ENCODE data around the gene LRP1. TPM values are rescaled to one million over a fixed set of nuclear protein-coding genes. Genes with fewer than 3 reads are reported as not detected.

LRP1 gene
- total and polyA plus RNA-seq, 2 of the 13 experiments (the other 11 are each of a cell fraction or from before 2014, with no cell fraction given), result 14.7 to 30.8 TPM

- no peak for TF ChIP-seq ZNF3 (CRISPR knock-in tag; IDR thresholded peaks at IDR 0.05)
- no peak for TF ChIP-seq FOSL2 (CRISPR knock-in tag; IDR thresholded peaks at IDR 0.05)
- no peak for TF ChIP-seq HHEX (CRISPR knock-in tag; IDR thresholded peaks at IDR 0.05)
- no peak for TF ChIP-seq ZNF558 (CRISPR knock-in tag; IDR thresholded peaks at IDR 0.05; ENCODE audit: borderline replicate concordance)
- TF ChIP-seq, protein P1, sequence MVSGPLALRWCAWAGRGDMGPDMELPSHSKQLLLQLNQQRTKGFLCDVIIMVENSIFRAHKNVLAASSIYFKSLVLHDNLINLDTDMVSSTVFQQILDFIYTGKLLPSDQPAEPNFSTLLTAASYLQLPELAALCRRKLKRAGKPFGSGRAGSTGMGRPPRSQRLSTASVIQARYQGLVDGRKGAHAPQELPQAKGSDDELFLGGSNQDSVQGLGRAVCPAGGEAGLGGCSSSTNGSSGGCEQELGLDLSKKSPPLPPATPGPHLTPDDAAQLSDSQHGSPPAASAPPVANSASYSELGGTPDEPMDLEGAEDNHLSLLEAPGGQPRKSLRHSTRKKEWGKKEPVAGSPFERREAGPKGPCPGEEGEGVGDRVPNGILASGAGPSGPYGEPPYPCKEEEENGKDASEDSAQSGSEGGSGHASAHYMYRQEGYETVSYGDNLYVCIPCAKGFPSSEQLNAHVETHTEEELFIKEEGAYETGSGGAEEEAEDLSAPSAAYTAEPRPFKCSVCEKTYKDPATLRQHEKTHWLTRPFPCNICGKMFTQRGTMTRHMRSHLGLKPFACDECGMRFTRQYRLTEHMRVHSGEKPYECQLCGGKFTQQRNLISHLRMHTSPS (CRISPR knock-in tag; IDR thresholded peaks at IDR 0.05; ENCODE audit: low read depth), result peak; percentile 59
- TF ChIP-seq SIN3A (IDR thresholded peaks at IDR 0.05; ENCODE audit: borderline replicate concordance, low read depth, low read length), result no peak
- TF ChIP-seq ZNF580 (CRISPR knock-in tag; IDR thresholded peaks at IDR 0.05; ENCODE audit: borderline replicate concordance, low read depth), result peak; percentile 12; the same call in 1 of the 2 replicates
- TF ChIP-seq, protein P2, sequence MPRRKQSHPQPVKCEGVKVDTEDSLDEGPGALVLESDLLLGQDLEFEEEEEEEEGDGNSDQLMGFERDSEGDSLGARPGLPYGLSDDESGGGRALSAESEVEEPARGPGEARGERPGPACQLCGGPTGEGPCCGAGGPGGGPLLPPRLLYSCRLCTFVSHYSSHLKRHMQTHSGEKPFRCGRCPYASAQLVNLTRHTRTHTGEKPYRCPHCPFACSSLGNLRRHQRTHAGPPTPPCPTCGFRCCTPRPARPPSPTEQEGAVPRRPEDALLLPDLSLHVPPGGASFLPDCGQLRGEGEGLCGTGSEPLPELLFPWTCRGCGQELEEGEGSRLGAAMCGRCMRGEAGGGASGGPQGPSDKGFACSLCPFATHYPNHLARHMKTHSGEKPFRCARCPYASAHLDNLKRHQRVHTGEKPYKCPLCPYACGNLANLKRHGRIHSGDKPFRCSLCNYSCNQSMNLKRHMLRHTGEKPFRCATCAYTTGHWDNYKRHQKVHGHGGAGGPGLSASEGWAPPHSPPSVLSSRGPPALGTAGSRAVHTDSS (CRISPR knock-in tag; conservative IDR thresholded peaks at IDR 0.05), result no peak
- TF ChIP-seq, protein P3, sequence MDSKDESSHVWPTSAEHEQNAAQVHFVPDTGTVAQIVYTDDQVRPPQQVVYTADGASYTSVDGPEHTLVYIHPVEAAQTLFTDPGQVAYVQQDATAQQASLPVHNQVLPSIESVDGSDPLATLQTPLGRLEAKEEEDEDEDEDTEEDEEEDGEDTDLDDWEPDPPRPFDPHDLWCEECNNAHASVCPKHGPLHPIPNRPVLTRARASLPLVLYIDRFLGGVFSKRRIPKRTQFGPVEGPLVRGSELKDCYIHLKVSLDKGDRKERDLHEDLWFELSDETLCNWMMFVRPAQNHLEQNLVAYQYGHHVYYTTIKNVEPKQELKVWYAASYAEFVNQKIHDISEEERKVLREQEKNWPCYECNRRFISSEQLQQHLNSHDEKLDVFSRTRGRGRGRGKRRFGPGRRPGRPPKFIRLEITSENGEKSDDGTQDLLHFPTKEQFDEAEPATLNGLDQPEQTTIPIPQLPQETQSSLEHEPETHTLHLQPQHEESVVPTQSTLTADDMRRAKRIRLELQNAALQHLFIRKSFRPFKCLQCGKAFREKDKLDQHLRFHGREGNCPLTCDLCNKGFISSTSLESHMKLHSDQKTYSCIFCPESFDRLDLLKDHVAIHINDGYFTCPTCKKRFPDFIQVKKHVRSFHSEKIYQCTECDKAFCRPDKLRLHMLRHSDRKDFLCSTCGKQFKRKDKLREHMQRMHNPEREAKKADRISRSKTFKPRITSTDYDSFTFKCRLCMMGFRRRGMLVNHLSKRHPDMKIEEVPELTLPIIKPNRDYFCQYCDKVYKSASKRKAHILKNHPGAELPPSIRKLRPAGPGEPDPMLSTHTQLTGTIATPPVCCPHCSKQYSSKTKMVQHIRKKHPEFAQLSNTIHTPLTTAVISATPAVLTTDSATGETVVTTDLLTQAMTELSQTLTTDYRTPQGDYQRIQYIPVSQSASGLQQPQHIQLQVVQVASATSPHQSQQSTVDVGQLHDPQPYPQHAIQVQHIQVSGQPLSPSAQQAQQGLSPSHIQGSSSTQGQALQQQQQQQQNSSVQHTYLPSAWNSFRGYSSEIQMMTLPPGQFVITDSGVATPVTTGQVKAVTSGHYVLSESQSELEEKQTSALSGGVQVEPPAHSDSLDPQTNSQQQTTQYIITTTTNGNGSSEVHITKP (CRISPR knock-in tag; IDR thresholded peaks at IDR 0.05; ENCODE audit: low read depth), result no peak
- no peak for TF ChIP-seq CBX5 (CRISPR knock-in tag; IDR thresholded peaks at IDR 0.05; ENCODE audit: borderline replicate concordance)
- TF ChIP-seq ZNF335 (CRISPR knock-in tag; IDR thresholded peaks at IDR 0.05), result no peak
- no peak for TF ChIP-seq SETDB1 (CRISPR knock-in tag; IDR thresholded peaks at IDR 0.05; ENCODE audit: borderline replicate concordance)
- no peak for TF ChIP-seq SMARCE1 (IDR thresholded peaks at IDR 0.05; ENCODE audit: borderline replicate concordance)
- no peak for TF ChIP-seq ATF3 (CRISPR knock-in tag; IDR thresholded peaks at IDR 0.05)
- TF ChIP-seq TEF (CRISPR knock-in tag; IDR thresholded peaks at IDR 0.05), result no peak
- TF ChIP-seq SOX5 (CRISPR knock-in tag; IDR thresholded peaks at IDR 0.05; ENCODE audit: borderline replicate concordance), result no peak
- TF ChIP-seq THYN1 (CRISPR knock-in tag; IDR thresholded peaks at IDR 0.05; ENCODE audit: borderline replicate concordance, low read depth), result no peak
- no peak for TF ChIP-seq MTA3 (CRISPR knock-in tag; IDR thresholded peaks at IDR 0.05)
- TF ChIP-seq HOXA5 (CRISPR knock-in tag; IDR thresholded peaks at IDR 0.05), result no peak
- TF ChIP-seq AGO1 (IDR thresholded peaks at IDR 0.05; ENCODE audit: low read depth, low read length, poor library complexity, severe bottlenecking), result peak; percentile 99
These were observed 106.9 kb downstream of the LRP1 start (continued) for GRCh38 chr12:57235017-57235727.

Data from HepG2 (cell line).